GM18909 (cell line): ENCODE data around the gene DAG1.

ENCODE experiments used
- ATAC-seq: cut with Tn5 transposase; IDR thresholded peaks from one replicate; pipeline ENCODE4 v1.9.1; 2021; ENCODE audit warnings: mild to moderate bottlenecking; ENCODE audit not compliant: unreplicated experiment, poor library complexity

Gene DAG1

DNA sequence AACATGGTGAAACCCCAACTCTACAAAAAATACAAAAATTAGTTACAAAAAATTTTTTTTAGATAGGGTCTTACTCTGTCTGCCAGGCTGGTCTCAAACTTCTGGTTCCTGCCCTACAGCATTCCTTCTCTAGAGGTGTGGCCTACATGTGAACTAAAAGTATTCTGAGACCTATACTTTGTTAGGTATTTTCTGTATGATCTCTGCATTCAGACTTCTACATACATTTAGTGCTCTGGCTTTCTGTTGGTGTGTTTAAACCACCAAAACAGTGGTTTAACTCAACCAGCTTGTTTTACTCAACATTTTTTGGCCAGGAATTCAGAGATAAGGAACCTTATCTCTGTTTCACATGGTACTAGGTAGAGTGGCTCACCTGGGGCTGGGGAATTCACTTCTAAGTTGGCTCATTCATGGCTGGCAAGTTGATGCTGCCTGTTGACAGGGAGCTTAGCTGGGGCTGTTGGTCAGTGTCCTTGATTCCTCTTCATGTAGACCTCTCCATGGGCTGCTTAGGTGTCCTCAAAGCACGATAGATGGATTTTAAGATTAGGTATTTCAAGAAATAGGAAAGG lies 42.8 kb downstream of the DAG1 start:
- ATAC-seq = no peak

DNA sequence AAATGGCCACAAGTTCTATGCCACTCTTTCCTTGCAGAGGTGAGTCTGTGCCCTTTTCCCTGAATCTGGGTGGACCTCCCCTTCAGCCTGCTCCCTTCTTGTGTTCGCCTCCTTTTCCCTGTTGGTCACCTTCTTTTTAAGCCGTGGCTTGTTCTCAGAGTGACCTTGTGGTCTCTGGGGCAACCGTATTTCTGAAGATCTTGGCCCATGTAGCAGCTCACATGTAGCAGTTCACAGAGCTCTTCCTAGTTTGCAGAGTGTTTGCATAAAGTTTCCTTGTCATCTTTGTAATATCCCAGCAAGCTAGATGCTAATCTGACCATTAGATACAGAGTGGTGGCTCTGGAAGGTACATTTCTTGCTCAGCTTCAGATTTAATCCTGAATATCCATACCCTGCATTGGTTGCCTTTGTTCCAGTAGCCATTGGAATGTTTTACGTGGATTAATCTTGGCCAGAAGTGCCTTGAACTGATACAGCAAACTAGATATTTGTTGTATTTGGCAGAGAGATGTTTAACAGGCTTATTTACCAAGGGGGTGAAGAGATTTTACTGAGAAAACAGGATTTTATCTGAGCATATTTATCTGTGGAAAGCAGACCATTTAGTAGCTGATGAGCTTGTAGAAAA lies 43.5 kb downstream of the DAG1 start:
- ATAC-seq = no peak

GRCh38 chr3:49518016-49518415 lies 47.9 kb downstream of the DAG1 start:
- no peak for ATAC-seq

GRCh38 chr3:49518441-49518840 lies 48.4 kb downstream of the DAG1 start:
- no peak for ATAC-seq

DNA sequence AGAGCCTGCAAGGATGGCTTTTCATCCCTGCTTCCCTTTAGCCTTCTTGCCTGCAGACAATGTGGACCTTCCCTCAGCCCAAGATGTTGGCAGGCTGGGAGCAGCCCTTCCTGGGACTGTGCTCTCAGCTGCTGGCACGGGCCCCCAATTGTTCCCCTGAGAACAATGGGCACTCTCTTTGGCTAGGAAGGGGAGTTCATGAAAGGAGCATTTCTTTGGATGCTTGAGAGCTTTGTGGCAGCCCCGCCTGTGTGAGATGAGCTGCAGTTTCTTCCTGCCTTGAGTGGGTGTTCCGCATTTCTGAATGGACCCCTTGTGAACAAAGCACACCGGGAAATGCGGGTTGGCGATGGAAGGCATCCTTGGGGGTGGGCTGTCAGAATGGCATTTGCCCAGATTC lies 49.2 kb downstream of the DAG1 start:
- no peak for ATAC-seq

GRCh38 chr3:49519916-49520385 lies 49.9 kb downstream of the DAG1 start:
- no peak for ATAC-seq

DNA sequence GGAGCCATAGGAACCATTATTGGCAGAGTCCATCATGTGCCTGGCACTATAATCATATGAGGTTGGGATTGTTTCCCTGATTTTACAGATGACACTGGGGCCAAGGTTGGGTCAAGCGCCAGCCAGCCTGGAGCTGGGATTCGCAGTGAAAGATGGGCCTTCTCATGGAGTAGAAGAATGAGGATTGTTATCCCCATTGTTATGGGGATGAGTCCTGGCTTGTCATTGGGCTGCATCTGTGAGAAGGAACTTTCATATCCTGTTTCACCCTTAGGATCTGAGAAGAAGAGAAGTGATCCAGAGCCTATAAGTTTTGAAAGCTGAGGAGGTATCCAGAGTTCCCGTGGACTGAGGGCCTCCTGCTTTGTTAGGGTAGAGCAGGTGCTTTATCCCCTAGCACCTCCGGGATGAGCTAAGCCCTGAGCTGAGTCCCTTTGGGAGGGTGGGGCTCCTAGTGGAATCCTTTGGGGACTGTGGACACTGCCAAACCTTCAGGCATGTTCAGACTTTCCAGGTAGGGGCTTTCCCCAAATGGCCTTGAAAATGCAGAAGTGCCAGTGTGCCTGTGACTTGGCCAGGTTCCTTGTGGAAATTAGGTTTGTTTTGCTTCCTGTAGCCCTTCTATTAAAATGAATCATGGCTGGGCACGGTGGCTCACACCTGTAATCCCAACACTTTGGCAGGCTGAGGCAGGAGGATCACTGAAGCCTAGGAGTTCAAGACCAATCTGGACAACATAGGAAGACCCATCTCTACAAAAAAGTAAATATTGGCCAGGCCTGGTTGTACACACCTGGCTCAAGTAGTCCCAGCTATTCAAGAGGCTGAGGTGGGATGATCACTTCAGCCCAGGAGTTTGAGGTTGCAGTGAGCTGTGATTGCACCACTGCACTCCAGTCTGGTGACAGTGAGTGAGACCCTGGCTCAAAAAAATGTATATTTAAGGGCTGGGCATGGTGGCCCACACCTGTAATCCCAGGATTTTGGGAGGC lies 54.0 kb downstream of the DAG1 start:
- no peak for ATAC-seq

- no peak for ATAC-seq
These were observed 59.5 kb downstream of the DAG1 start for GRCh38 chr3:49529567-49529966.

DNA sequence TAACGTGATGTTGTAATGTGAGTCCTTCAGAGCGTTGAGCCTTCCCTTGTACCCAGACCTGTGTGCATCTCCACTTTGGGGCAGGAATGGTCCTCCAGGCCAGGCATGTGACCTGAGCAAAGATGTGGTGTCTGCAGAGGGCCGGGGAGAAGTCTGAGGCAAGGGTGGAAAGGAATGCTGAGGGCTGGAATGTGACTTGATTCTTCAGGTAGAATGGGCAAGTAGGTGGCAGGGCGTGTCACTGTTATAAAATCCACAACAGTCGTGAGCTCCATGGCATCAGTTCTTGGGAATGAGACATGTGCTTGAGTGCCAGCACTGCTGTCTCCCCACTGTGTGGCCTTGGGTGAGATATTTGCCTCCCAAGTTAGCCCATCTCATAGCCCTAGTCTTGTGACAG lies 60.2 kb downstream of the DAG1 start:
- no peak for ATAC-seq

DNA sequence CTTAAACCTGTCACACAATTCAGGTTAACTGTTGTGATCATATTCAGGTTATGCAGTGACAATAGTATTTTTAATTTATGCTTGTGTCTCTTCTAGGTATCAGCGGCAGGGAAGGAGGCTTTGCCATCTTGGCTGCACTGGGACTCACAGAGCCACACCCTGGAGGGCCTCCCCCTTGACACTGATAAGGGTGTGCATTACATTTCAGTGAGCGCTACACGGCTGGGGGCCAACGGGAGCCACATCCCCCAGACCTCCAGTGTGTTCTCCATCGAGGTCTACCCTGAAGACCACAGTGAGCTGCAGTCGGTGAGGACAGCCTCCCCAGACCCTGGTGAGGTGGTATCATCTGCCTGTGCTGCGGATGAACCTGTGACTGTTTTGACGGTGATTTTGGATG lies 60.6 kb downstream of the DAG1 start:
- no peak for ATAC-seq

GRCh38 chr3:49531218-49531617 lies 61.2 kb downstream of the DAG1 start:
- no peak for ATAC-seq

- no peak for ATAC-seq
These were observed 61.6 kb downstream of the DAG1 start for GRCh38 chr3:49531715-49532114.

GRCh38 chr3:49533031-49533430 lies 63.0 kb downstream of the DAG1 start:
- ATAC-seq = no peak

GRCh38 chr3:49533786-49534519 lies 63.9 kb downstream of the DAG1 start:
- ATAC-seq = no peak

DNA sequence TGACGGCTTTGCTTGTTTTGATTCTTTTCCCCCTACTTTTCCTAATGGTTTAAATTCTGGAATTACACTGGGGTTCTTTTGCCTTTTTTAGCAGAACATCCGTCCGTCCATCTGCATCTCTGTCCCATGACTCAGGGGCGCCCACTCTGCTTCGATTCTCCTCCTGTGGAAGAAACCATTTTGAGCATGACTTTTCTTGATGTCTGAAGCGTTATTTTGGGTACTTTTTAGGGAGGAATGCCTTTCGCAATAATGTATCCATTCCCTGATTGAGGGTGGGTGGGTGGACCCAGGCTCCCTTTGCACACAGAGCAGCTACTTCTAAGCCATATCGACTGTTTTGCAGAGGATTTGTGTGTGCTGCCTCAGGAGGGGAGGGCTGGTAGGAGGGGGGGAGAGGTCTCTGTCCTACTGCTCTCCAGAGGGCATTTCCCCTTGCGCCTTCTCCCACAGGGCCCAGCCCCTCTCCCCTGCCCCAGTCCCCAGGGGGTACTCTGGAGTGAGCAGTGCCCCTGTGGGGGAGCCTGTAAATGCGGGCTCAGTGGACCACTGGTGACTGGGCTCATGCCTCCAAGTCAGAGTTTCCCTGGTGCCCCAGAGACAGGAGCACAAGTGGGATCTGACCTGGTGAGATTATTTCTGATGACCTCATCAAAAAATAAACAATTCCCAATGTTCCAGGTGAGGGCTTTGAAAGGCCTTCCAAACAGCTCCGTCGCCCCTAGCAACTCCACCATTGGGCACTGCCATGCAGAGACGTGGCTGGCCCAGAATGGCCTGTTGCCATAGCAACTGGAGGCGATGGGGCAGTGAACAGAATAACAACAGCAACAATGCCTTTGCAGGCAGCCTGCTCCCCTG lies 64.7 kb downstream of the DAG1 start:
- ATAC-seq = no peak

DNA sequence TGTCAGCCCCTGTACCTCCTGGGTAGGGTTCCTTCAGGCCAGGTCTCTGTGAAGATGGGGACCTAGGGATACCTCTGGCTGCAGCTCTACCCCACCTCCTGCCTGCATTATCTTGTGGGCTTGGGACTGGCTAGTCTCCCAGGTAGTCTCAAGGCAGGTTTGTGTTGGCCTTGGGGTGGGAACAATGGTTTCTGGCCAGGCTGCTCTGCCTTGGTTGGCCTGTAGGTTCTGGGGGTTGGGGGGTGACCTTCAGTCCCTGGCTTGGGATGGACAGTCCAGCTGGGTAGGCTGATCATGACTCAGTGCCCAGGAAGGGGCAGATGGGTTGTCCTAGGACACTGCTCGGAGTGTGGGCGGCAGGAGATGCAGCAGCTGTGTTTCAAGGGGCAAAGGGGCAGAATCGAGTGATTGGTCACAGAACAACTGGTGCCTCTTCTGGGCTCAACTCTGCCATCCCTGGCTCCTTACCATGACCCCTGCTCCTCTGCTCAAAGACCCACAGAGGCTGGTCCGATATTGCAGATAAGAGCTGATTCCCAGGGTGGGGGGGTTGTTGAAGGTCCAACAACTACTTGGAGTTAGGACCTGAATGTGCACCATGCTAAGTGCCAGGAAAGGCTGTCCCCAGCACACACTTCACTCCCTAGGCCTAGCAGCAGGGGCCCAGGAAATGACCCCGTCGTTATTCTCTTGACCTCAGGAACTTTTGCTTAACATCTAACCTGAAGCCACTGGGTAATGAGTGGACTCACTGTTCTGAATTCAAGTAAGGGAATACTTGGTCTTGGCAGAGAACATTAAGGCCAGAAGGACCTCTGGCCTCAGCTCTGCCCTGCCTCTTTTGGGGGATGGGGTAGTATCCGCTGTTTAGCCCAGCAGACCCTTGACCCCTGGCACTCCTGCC lies 66.2 kb downstream of the DAG1 start:
- ATAC-seq = no peak

GRCh38 chr3:49536875-49537533 lies 66.9 kb downstream of the DAG1 start:
- no peak for ATAC-seq
